H1 (cell line): ENCODE measurements around the gene AASDHPPT. TPM values are rescaled to one million over a fixed set of nuclear protein-coding genes. Genes with fewer than 3 reads are reported as not detected.

Experiments used
- CBX5 ChIP-seq: fragments of 300-800, 300-1000 bp; sonication (generic); IDR thresholded peaks from 2 replicates; pipeline ENCODE4 v1.7.1; 2016; ENCODE audit warnings: antibody characterized with exemption, low read length, low read depth
- CEBPB ChIP-seq: IDR thresholded peaks from 2 replicates; pipeline ENCODE4 v1.6.1; 2012; ENCODE audit warnings: low read depth, low read length
- EP300 ChIP-seq, 2 experiments: IDR thresholded peaks; 1 replicate in 1 of 2; 2 replicates in 1 of 2; pipeline ENCODE4 v1.6.1; 2011 to 2012; ENCODE audit warnings: low read depth in 2 of 2, low read length in 2 of 2, mild to moderate bottlenecking in 2 of 2, borderline replicate concordance in 1 of 2, inconsistent platforms in 1 of 2, moderate library complexity in 1 of 2
- POLR2AphosphoS5 ChIP-seq: IDR thresholded peaks from 2 replicates; pipeline ENCODE4 v1.6.1; 2011; ENCODE audit warnings: low read depth, low read length
- POU5F1 ChIP-seq: IDR thresholded peaks from 2 replicates; pipeline ENCODE4 v1.6.1; 2011; ENCODE audit warnings: low read depth, mild to moderate bottlenecking, low read length, moderate library complexity
- SIX5 ChIP-seq: IDR thresholded peaks from 2 replicates; pipeline ENCODE4 v1.6.1; 2011; ENCODE audit warnings: mild to moderate bottlenecking, low read depth, low read length
- polyA plus RNA-seq, 7 experiments: library from polyadenylated mRNA; depleted of rRNA in 3 of 7; stranded (reverse) in 5 of 7; unstranded in 2 of 7; fragments of >200 nt in 5 of 7; fragments of 200-250 nt in 2 of 7; gene quantifications; 1 replicate in 5 of 7; 2 replicates in 1 of 7; 4 replicates in 1 of 7; pipeline versions ENCODE4 v1.2.1 to v1.2.3, GENCODE V29; 2011 to 2013; ENCODE audit warnings: missing spikeins in 2 of 7, mixed read lengths in 2 of 7
- total RNA-seq: library from RNA; stranded (reverse); fragmentation: NEBNext Ultra II Directional; extraction: Animal tissue kit (Norgen Biotek cat#: 25700); gene quantifications from 2 replicates; pipeline ENCODE4 v1.2.1, GENCODE V29; 2021
- TF ChIP-seq, protein P1 (sequence below): IDR thresholded peaks from 2 replicates; pipeline ENCODE4 v1.6.1; 2012; ENCODE audit warnings: inconsistent platforms
- TF ChIP-seq, protein P2 (sequence below): IDR thresholded peaks from 2 replicates; pipeline ENCODE4 v1.6.1; 2011; ENCODE audit warnings: low read length, improper control_type of control experiment

Gene AASDHPPT
- total and polyA plus RNA-seq, 2 of the 8 experiments (the other 6 are each of a cell fraction or from before 2014, with no cell fraction given): 15.7 to 42.2 TPM

DNA sequence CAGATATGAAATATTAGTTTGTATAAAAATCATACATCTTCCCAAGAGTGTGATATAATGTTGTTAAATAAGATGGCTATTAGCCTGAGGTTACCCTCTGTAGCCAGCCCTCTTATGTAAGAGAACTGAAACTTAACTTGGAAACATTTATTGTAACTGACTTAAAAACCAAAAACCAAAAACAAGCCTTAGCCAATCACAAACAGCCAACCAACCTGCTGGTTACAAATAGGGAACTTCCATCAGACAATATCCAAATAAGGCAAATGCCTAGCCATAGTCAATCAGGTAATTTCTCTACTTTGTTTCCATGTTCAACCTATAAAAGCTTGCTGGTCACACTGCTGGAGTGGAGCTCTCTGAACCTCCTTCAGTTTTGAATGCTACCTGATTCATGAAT, 14.5 kb upstream of the AASDHPPT start (continued):
- no peak for TF ChIP-seq POU5F1
- TF ChIP-seq, protein P1, sequence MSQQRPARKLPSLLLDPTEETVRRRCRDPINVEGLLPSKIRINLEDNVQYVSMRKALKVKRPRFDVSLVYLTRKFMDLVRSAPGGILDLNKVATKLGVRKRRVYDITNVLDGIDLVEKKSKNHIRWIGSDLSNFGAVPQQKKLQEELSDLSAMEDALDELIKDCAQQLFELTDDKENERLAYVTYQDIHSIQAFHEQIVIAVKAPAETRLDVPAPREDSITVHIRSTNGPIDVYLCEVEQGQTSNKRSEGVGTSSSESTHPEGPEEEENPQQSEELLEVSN: no peak
- TF ChIP-seq EP300 (IDR thresholded peaks at IDR 0.05; ENCODE audit: borderline replicate concordance in 1 of 2, low read depth in 2 of 2, low read length in 2 of 2): no peak
- no peak for TF ChIP-seq CBX5
- no peak for TF ChIP-seq POLR2AphosphoS5
- no peak for TF ChIP-seq CEBPB
- TF ChIP-seq SIX5: no peak
- TF ChIP-seq, protein P2, sequence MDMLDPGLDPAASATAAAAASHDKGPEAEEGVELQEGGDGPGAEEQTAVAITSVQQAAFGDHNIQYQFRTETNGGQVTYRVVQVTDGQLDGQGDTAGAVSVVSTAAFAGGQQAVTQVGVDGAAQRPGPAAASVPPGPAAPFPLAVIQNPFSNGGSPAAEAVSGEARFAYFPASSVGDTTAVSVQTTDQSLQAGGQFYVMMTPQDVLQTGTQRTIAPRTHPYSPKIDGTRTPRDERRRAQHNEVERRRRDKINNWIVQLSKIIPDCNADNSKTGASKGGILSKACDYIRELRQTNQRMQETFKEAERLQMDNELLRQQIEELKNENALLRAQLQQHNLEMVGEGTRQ: no peak
